Natural killer cell (primary cell): ENCODE results near the gene FYN. TPM values are rescaled to one million over a fixed set of nuclear protein-coding genes. Genes with fewer than 3 reads are reported as not detected.

Source experiments
- ATAC-seq, 3 donors: fragments of 150-1000 bp in 2 of 3; fragments of 200-7000 bp in 1 of 3; cut with Tn5 transposase; 1 replicate in 1 of 3; 2 replicates in 2 of 3; pipeline ENCODE4 v1.10.0; 2021; ENCODE audit warnings: mild to moderate bottlenecking in 2 of 3, moderate library complexity in 2 of 3
- DNase-seq, 2 donors: peaks; one replicate each; pipeline versions ENCODE4 v3.0.0 to v3.0.0-alpha.2; 2013 to 2021; ENCODE audit warnings: mixed read lengths in 1 of 2
- H3K27ac ChIP-seq: one replicate; pipeline ENCODE4 v1.5.1; 2013; ENCODE audit warnings: mild to moderate bottlenecking, low read length
- H3K27me3 ChIP-seq: one replicate; pipeline ENCODE4 v1.6.1; 2013; ENCODE audit warnings: low read length; ENCODE audit not compliant: control insufficient read depth, insufficient read depth
- H3K36me3 ChIP-seq: one replicate; pipeline ENCODE4 v1.6.1; 2013; ENCODE audit warnings: low read length; ENCODE audit not compliant: control insufficient read depth, insufficient read depth
- H3K4me1 ChIP-seq: one replicate; pipeline ENCODE4 v1.6.1; 2013; ENCODE audit warnings: low read length; ENCODE audit not compliant: control insufficient read depth, insufficient read depth
- H3K4me3 ChIP-seq: one replicate; pipeline ENCODE4 v1.5.1; 2013; ENCODE audit warnings: low read length
- H3K9me3 ChIP-seq: one replicate; pipeline ENCODE4 v1.6.1; 2013; ENCODE audit warnings: low read length; ENCODE audit not compliant: control insufficient read depth, insufficient read depth
- H3K27ac Mint-ChIP-seq, 2 donors: one replicate each; pipeline ENCODE4 v1.8.0; 2022; ENCODE audit warnings: mild to moderate bottlenecking in 2 of 2, mixed read lengths in 2 of 2, moderate library complexity in 1 of 2
- H3K27me3 Mint-ChIP-seq, 2 donors: one replicate each; pipeline ENCODE4 v1.8.0; 2022; ENCODE audit warnings: low read depth in 2 of 2, mixed read lengths in 2 of 2
- H3K36me3 Mint-ChIP-seq: one replicate; pipeline ENCODE4 v1.8.0; 2022; ENCODE audit warnings: mixed read lengths
- H3K4me1 Mint-ChIP-seq, 2 donors: one replicate each; pipeline ENCODE4 v1.8.0; 2022; ENCODE audit warnings: mixed read lengths in 2 of 2
- H3K4me3 Mint-ChIP-seq: one replicate; pipeline ENCODE4 v1.8.0; 2022; ENCODE audit warnings: mild to moderate bottlenecking, moderate library complexity, mixed read lengths
- H3K9me3 Mint-ChIP-seq, 2 donors: one replicate each; pipeline ENCODE4 v1.8.0; 2022; ENCODE audit warnings: mixed read lengths in 2 of 2
- CTCF ChIP-seq: fragments of 200-600 bp; IDR thresholded peaks from one replicate; pipeline ENCODE4 v1.8.0; 2022; ENCODE audit warnings: antibody characterized with exemption
- WGBS: methylation state at CpG from one replicate; pipeline ENCODE4 v1.1.7; 2013; ENCODE audit warnings: missing lambda C conversion rate; ENCODE audit not compliant: insufficient coverage; 5-methylcytosine and 5-hydroxymethylcytosine counted together
- intact Hi-C: fragments of 100-400 bp; cut with micrococcal nuclease; formaldehyde crosslinking; loops from one replicate; pipeline ENCODE4 v1.14.2; 2022
- total RNA-seq, 4 donors: library from RNA; stranded (reverse); fragments of 120-200 nt in 1 of 4; gene quantifications; one replicate each; pipeline versions ENCODE4 v1.2.3 to v1.2.4, GENCODE V29; 2013 to 2022

Gene FYN
- total RNA-seq, 3 donors from 2014 or later (not counting 1 experiment from before 2014, with no cell fraction given), result 616 to 757 (median 713) TPM

- no peak for TF ChIP-seq CTCF
These were observed 3.1 kb downstream of the FYN start for GRCh38 chr6:111870051-111870741.

GRCh38 chr6:111866857-111867256, 6.4 kb downstream of the FYN start:
- Mint-ChIP-seq H3K27me3 (no peaks in the 10 kb centered on the region), H3K9me3 (no peaks in the 10 kb centered on the region), H3K4me1 (peaks cover 94 to 96% of the 10 kb centered on the region in 2 donors), H3K4me3 (peak overlapping the region; percentile 32), H3K27ac (peak overlapping the region; percentile 71 to 75), H3K36me3 (no peaks in the 10 kb centered on the region)
- Histone ChIP-seq H3K9me3 (no peaks in the 10 kb centered on the region), H3K4me3 (no peak overlapping the region), H3K36me3 (no peaks in the 10 kb centered on the region), H3K27me3 (no peaks in the 10 kb centered on the region), H3K4me1 (peaks cover 58% of the 10 kb centered on the region), H3K27ac (no peak overlapping the region)
- intact Hi-C loops, result no loop called here
- ATAC-seq, result no peak
- 88% methylated on average over 2 of the region's 2 CpGs for WGBS
- no peak for TF ChIP-seq CTCF
- DNase-seq, result no peak

More at GRCh38 chr6:111870051-111870741, 3.1 kb downstream of the FYN start:
- no peaks in the 10 kb centered on the region for H3K27me3 ChIP-seq
- Mint-ChIP-seq H3K4me3 (peak overlapping the region; percentile 98), H3K9me3 (no peaks in the 10 kb centered on the region), H3K36me3 (no peaks in the 10 kb centered on the region), H3K4me1 (peaks cover 80 to 82% of the 10 kb centered on the region in 2 donors), H3K27me3 (no peaks in the 10 kb centered on the region), H3K27ac (peak overlapping the region; percentile 75 to 97)
- peak overlapping the region; percentile 0 for H3K4me3 ChIP-seq
- 61% methylated on average over 6 of the region's 7 CpGs for WGBS
- no peak for ATAC-seq
- peak overlapping the region; percentile 86 for H3K27ac ChIP-seq
- peaks cover 40% of the 10 kb centered on the region for H3K4me1 ChIP-seq
- peak in 1 of 2 donors; percentile 62 for DNase-seq
- no peaks in the 10 kb centered on the region for H3K36me3 ChIP-seq
- no peaks in the 10 kb centered on the region for H3K9me3 ChIP-seq
- intact Hi-C loops, result loop anchor here (2.0 to 5.0 kb wide), 6 partner anchors 15 to 217 kb away; partner anchors contain the start of genes FAM229B and TUBE1

GRCh38 chr6:111865909-111866546, 7.2 kb downstream of the FYN start:
- peaks cover 65% of the 10 kb centered on the region for H3K4me1 ChIP-seq
- H3K9me3 ChIP-seq, result no peaks in the 10 kb centered on the region
- no peak for TF ChIP-seq CTCF
- Mint-ChIP-seq H3K4me3 (peak overlapping the region; percentile 64), H3K36me3 (no peaks in the 10 kb centered on the region), H3K4me1 (peaks cover 96 to 98% of the 10 kb centered on the region in 2 donors), H3K9me3 (no peaks in the 10 kb centered on the region), H3K27ac (peak overlapping the region; percentile 71 to 75), H3K27me3 (no peaks in the 10 kb centered on the region)
- no peak overlapping the region for H3K4me3 ChIP-seq
- intact Hi-C loops, result no loop called here
- no peaks in the 10 kb centered on the region for H3K27me3 ChIP-seq
- no peak overlapping the region for H3K27ac ChIP-seq
- peaks cover 3% of the 10 kb centered on the region for H3K36me3 ChIP-seq
- WGBS, result 87% methylated on average over 8 of the region's 8 CpGs
- peak in 1 of 2 donors; percentile 6 for DNase-seq
- ATAC-seq, result no peak
